HG02885 (cell line): ENCODE results near the gene MRPS24.
A peak's percentile ranks its signal among the peaks of the same experiment; 100 is the strongest.
"Not testable (repeated sequence)": the region's sequence is repeated elsewhere in the genome, so short reads cannot be mapped to it uniquely, and the experiment has no call there.

Experiments
- ATAC-seq: cut with Tn5 transposase; IDR thresholded peaks from one replicate; pipeline ENCODE4 v1.9.1; 2021; ENCODE audit warnings: mild to moderate bottlenecking; ENCODE audit not compliant: unreplicated experiment, poor library complexity

The MRPS24 gene

DNA sequence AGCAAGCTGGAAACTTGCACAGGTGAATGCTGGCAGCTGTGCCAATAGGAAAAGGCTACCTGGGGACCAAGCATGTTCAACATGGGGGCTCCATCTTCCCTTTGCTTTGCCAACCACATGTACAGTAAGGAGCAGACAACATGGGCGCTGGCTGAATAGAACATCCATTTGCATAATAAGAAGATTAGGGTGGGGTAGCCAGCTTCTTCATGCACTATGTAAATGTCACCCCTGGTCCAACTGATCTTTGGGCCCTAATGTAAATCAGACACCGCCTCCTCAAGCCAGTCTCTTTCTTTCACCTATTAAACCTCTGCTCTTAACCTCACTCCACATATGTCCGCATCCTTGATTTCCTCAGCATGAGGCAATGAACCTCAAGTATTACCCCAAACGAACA is 26.0 kb downstream of the MRPS24 start:
- no peak for ATAC-seq

DNA sequence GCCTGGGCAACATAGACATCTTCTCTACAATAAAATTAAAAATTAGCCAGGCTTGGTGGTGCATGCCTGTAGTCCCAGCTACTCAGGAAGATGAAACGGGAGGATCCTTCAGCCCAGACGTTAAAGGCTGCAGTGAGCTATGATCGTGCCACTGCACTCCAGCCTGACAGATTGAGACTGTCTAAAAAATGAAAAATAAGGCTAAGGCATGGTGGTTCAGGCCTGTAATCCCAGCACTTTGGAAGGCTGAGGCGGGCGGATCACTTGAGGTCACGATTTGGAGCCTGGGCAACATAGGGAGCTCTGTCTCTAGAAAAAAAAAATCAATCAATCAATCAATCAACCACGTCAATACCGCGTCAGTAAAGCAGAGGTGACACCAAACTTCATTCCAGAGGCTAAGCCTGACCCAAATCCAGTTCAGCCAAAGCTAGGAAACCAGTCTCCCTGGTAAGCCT is 31.1 kb downstream of the MRPS24 start:
- no peak for ATAC-seq

DNA sequence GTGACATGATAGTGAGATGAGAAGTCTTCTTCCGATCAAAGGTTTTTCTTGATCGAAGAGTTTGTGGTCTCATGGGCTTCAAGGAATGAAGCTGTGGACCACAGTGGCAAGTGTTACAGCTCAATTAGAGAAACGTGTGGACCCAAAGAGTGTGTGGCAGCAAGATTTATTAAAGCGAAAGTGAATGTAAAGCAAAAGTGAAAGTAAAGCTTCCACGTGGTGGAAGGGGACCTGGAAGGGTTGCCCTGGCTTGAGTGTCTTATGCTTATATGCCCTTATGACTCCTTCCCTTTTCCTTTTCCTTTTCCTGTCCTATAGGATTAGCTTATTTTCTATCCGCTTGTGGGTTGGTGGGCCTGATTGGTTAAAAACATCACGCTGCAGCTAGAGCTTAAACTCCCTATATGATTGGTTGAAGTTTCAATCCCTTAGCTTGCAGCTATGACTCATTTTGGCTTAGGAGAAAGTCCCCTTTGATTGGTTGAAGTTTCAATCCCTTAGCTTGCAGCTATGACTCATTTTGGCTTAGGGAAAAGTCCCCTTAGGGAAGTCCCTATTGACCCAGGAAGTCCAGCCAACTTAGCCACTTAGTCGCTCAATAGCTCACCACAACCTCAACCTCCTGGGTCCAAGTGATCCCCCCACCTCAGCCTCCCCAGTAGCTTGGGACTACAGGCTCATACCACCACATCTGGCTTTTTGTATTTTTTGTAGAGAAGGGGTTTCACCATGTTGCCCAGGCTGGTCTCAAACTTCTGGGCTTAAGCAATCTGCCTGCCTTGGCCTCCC is 34.7 kb downstream of the MRPS24 start:
- peak; percentile 40 for ATAC-seq

DNA sequence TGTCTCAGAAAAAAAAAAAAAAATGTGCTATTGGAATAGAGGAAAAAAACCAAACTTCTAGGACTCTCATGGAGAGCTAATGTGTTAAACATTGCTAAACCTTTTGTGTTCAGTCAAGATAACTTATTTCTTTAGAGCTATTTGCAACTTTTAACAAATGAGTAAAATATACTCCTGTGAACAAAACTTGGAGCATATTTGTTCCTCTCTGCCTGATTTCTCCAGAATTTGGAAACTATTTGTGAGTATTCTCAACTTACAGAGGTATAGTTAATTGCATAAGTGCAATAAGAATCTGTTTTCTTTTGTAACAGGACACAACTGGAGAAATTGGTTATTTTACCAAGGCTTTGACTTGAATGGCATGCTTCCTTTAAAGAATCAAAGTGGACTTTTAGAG is 38.4 kb downstream of the MRPS24 start:
- ATAC-seq, result not testable (repeated sequence)

DNA sequence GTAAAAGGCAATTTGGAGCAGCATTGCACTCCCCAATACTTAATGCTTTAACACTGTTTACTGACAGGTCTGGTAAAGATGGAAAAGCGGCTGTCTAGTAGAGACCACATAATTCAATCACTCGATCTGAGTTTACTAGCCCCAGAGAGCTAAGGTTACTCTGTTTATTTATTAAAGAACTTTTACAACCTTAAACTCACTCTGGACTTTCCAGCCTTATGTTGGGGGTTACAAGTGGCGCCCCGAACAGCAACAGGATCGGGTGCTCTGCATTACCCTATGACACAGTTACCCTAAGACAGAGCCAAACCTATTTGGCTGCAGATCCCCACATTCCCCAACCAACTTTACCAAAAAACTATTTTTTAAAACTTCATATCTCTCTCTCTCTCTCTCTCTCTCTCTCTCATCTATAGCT is 43.9 kb downstream of the MRPS24 start:
- no peak for ATAC-seq

DNA sequence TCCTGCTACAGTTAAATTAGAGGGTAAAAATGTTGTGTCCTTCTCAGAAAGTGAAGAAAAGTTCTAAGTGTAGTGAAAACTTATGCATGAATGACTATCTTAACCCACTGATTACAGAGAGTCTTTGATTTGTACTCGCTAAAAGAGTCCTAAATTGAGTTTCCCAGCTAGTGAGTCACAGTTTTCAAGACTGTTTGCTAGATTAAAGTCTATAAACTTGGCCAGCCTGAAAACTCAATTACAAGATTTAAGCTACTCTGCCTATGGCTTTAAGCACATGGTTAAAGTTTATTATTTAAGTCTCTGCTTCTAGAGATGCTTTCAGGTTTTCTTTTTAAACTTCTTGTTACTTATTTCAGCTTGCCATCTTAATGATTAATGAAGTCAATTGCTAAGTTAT is 44.4 kb downstream of the MRPS24 start:
- ATAC-seq, result no peak

DNA sequence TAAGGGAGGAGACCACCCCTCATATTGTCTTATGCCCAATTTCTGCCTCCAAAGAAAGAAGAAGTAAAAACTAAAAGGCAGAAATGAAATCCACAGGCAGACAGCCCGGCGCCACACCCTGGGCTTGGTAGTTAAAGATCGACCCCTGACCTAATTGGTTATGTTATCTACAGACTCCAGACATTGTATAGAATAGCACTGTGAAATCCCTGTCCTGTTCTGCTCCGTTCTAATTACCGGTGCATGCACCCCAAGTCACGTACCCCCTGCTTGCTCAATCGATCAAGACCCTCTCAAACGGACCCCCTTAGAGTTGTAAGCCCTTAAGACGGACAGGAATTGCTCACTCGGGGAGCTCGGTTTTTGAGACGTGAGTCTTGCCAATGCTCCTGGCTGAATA is 44.8 kb downstream of the MRPS24 start:
- ATAC-seq, result not testable (repeated sequence)

DNA sequence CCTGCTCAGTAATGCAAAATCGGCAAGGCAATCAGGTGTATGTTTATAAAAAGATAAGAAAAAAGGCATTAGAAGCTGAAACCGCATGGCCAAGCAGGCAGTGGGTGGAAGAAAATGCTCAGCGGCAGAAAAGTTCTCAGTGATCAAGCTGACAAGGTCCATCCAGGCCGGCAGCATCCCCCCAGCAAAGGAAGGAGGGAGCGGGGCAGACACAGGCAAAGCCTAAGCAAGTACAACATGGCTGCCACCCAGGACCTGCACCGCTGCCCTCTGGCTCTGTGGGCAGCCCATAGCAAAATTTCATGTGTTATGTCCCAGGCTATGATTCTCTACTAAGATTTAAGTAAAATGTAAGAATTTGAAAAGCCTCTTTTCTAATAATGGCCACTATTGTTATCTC is 45.4 kb downstream of the MRPS24 start:
- ATAC-seq, result no peak

DNA sequence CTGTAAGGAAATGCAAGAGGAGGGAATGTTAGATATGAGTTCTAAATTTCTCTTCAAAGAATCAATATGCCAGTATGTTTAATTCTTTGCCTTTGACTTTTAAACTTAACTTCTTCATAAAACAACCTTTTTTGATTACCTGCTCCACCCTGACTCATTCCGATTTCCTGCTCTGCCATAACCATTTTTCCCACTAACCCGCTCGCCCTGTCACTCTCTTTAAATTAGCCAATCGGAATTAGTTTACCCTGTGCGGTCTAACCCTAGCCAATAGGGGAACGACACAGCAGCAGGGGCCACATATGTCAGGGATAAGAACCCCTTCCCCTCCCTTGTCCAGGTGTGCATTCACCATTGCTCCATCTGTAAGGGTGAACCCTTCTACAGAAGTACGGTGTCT is 45.9 kb downstream of the MRPS24 start:
- not testable (repeated sequence) for ATAC-seq
